GM19372 (cell line): Measurements from ENCODE around the gene TMEM233.
A peak's percentile ranks its signal among the peaks of the same experiment; 100 is the strongest.

Experiments used
- ATAC-seq: cut with Tn5 transposase; IDR thresholded peaks from one replicate; pipeline ENCODE4 v1.9.1; 2021; ENCODE audit warnings: mild to moderate bottlenecking, low read depth, moderate library complexity; ENCODE audit not compliant: unreplicated experiment

Gene TMEM233

GRCh38 chr12:119593578-119594398, at the start of gene TMEM233:
Gene TMEM233 (plus strand): TSS chr12:119593774. CDS start chr12:119593849, 75 bp downstream.
- no peak for ATAC-seq

- peak; percentile 71 for ATAC-seq
These were observed 48.6 kb upstream of the TMEM233 start for GRCh38 chr12:119544765-119545625.

DNA sequence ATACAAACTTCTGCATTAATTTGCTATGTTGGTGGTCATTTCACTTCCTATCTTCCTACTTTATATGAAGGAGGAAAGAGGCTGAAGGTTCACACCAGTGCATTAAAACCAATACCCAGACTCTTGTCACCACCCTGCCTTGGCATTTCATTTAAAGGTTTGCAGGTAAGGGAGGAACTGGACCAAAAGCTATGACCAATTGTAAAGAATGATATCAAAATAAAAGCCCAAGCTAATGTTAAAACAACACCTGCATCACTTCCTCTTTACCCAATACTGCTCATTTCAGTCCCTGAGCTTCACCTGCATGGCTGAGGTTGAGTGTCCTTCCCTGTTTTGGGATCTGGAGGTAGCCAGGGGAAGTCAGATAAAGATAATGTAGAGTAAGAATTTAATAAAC, 47.2 kb upstream of the TMEM233 start:
- no peak for ATAC-seq

DNA sequence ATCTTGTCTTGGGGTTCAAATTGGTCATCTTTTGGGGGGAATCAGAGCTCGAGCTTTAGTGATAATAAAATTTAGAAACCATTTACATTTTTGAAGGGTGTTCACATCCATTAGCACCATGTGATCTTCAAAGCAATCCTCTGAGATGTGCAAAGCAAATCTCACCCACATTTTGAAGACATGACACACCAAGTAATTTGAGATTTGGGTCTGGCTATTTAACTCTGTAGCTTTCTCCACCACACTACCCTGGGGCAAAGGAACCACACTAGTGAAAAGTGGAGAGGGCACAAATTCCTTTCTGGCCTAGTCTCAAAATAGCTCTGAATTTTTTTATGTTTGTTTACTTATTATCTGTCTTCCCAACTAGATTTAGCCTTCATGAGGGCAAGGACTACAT, 46.6 kb upstream of the TMEM233 start:
- no peak for ATAC-seq

- no peak for ATAC-seq
These were observed 36.7 kb upstream of the TMEM233 start for GRCh38 chr12:119556854-119557253.

DNA sequence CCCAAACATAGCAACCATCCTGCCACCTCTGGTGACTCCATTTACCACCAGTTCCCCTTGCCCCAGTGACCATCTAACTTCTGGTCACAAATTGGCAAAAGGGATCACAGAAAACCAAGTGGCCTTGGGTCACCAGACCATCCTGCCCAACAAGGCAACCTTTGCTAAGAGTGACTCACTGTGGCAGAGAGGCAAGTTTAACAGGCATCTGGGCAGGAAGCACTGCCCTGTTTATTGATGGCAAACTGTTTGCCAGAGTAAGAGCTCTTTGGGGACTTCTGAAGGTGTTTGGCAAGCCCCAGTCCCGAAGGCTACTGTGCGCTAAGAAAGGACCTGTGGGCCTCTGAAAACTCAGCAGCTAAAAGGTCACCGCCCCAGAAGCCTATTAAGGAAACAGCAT, 28.2 kb upstream of the TMEM233 start:
- ATAC-seq: no peak

- no peak for ATAC-seq
These were observed 22.8 kb upstream of the TMEM233 start for GRCh38 chr12:119570771-119571170.

GRCh38 chr12:119573086-119573485, 20.5 kb upstream of the TMEM233 start:
- no peak for ATAC-seq

GRCh38 chr12:119574255-119574654, 19.3 kb upstream of the TMEM233 start:
- no peak for ATAC-seq

- no peak for ATAC-seq
These were observed 17.3 kb upstream of the TMEM233 start for GRCh38 chr12:119576118-119576810.

- no peak for ATAC-seq
These were observed 16.7 kb upstream of the TMEM233 start for GRCh38 chr12:119576915-119577314.

DNA sequence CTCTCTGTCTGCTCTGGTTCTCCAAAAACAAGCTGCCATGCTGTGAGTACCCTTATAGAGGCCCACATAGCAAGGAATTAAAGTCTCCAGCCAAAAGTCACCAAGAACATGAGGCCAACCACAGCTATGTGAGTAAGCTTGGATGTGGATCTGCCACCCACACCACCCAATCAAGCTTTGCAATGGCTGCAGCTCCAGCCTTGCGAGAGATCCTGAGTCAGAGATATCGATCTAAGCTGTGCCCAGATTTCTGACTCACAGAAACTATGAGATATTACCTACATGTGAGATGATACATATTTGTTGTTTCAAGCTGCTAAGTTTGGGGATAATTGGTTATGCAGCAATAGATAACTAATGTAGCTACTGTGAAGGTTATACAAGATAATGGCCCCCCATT, 15.5 kb upstream of the TMEM233 start:
- no peak for ATAC-seq

- ATAC-seq: no peak
These were observed 4.5 kb upstream of the TMEM233 start for GRCh38 chr12:119589097-119589496.

GRCh38 chr12:119589634-119590033, 3.9 kb upstream of the TMEM233 start:
- ATAC-seq: no peak

DNA sequence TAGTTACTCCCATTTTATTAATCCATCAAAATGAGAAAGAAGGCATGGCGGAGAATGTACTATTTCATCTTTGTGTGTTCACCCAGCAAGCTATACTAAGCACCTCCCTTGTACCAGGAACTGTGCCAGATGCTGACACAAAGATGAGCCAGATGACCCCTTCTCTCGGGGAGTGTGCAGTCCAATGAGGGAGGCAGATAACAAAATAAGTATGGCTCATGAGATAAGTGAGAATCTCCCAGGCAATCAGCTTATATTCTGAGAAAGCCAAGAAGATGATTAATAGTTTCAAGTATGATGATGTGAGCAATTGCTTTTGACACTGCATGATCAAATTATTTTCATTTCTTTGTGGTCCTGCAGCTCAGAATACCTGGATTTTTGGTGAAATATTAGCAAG, 1.3 kb upstream of the TMEM233 start:
- ATAC-seq: no peak

- no peak for ATAC-seq
These were observed 791 bp downstream of the TMEM233 start for GRCh38 chr12:119594399-119594730.

GRCh38 chr12:119594772-119595445, 1.3 kb downstream of the TMEM233 start:
- no peak for ATAC-seq

GRCh38 chr12:119598159-119598558, 4.6 kb downstream of the TMEM233 start:
- no peak for ATAC-seq

DNA sequence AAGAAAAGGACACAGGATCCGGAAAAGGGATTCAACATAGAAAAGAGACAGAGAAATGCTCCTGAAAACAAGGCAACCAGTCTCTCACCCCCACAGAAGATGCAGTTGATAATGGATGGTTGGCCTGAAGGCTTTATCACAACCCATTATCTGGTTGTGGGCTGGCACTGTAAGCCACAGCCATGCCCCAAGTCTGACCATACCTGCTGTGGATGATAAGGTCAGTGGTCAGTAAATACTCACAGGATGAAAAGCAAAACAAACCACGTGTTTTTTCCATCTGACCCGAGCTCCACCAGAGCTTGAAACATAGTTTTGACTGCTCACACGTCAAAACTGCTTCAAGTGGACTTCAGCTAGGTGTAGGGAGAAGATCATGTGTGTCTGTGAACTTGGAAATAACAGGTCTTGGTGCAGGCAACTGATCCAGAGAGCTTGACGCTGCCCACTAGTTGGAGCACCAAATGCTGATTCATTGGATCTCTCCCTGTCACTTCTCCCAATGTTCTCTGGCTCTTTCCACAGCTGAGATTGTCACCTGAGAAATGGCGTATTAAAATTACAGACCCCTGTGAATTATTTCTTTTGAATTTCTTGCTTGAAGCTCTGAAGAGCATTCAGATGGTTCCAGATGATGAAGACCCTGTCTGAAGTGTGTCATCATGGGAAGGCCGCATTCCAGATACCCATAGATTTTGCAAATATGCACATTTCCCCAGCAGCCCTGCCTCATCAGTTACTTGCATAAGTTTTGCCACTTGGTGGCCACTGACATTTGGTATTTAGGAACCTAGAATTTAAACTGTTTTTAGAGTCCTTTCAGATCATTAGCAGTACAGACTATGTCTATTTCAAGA, 8.5 kb downstream of the TMEM233 start:
- no peak for ATAC-seq

GRCh38 chr12:119602734-119603094, 9.1 kb downstream of the TMEM233 start:
- ATAC-seq: no peak
